Activated T-helper 9 cell treated with anti-CD3 and anti-CD28 coated beads, Interleukin-2, amount 50 U/mL, for 16 hours (primary cell): Measurements from ENCODE around the gene ATRX.
A peak's percentile ranks its signal among the peaks of the same experiment; 100 is the strongest.
"Not testable (repeated sequence)": the region's sequence is repeated elsewhere in the genome, so short reads cannot be mapped to it uniquely, and the experiment has no call there.

Experiments
- DNase-seq: peaks from one replicate; pipeline ENCODE4 v3.0.0-alpha.2; 2020; ENCODE audit warnings: low read depth

ATRX gene, protein sequence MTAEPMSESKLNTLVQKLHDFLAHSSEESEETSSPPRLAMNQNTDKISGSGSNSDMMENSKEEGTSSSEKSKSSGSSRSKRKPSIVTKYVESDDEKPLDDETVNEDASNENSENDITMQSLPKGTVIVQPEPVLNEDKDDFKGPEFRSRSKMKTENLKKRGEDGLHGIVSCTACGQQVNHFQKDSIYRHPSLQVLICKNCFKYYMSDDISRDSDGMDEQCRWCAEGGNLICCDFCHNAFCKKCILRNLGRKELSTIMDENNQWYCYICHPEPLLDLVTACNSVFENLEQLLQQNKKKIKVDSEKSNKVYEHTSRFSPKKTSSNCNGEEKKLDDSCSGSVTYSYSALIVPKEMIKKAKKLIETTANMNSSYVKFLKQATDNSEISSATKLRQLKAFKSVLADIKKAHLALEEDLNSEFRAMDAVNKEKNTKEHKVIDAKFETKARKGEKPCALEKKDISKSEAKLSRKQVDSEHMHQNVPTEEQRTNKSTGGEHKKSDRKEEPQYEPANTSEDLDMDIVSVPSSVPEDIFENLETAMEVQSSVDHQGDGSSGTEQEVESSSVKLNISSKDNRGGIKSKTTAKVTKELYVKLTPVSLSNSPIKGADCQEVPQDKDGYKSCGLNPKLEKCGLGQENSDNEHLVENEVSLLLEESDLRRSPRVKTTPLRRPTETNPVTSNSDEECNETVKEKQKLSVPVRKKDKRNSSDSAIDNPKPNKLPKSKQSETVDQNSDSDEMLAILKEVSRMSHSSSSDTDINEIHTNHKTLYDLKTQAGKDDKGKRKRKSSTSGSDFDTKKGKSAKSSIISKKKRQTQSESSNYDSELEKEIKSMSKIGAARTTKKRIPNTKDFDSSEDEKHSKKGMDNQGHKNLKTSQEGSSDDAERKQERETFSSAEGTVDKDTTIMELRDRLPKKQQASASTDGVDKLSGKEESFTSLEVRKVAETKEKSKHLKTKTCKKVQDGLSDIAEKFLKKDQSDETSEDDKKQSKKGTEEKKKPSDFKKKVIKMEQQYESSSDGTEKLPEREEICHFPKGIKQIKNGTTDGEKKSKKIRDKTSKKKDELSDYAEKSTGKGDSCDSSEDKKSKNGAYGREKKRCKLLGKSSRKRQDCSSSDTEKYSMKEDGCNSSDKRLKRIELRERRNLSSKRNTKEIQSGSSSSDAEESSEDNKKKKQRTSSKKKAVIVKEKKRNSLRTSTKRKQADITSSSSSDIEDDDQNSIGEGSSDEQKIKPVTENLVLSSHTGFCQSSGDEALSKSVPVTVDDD (N-terminal part only)

DNA sequence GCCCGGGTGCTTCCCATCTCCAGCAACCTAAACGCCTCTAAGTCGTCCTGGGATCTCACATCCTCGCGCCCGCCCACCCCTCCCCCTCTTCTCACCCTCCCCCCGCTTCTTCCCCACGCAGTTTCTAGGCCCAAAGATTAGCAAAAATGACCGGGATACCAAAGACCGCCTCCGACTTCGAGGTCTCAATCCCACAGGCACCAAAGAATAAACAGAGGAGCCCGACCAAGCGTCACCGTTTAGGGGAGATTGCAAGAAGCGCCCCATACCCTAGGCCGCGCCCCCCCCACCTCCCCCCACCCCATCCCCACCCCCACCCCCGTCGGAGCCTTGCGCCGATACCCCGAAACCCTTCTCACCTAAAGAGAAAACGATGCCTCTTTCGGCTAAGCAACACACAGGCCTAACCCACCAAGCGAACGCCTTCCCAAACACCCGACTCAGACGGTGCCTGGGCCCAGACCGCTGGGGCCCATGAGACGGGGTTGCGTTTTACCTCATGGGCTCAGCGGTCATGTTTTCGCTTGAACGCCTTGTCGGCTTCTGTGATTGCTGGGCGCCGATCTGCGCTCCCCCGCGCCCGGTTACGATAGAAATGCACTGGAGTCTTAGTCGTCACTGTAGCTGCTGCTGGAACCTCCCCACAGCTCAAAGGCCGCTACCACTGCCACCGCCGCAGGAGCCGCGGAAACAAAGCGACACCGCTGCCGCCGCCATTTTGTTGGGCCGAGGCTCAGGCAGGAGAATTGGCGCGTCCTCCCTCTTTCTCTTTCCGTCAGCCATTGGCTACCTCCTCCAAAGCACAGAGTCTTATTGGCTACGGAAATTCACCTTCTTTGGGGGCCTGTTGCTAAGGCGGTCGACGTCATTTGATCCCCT lies at the start of gene ATRX:
TSS of gene ATRX (minus strand) at position 731 of the 879 bp plus-strand sequence. CDS start at position 516, 215 bp downstream.
- peak; percentile 59 for DNase-seq

DNA sequence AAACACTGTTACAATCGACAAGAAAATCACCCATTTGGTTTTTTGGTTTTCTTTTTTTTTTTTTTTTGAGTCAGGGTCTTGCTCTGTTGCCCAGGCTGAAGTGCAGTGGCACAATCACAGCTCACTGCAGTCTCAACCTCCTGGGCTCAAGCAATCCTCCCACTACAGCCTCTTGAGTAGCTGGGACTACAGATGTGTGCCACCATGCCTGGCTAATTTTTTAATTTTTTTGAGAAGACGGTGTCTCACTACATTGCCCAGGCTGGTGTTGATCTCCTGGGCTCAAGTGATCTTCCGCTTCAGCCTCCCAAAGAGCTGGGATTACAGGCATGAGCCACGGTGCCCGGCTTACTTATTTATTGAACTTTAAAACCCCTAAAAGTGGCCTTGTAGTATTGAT lies 45.5 kb upstream of the ATRX start:
- not testable (repeated sequence) for DNase-seq

DNA sequence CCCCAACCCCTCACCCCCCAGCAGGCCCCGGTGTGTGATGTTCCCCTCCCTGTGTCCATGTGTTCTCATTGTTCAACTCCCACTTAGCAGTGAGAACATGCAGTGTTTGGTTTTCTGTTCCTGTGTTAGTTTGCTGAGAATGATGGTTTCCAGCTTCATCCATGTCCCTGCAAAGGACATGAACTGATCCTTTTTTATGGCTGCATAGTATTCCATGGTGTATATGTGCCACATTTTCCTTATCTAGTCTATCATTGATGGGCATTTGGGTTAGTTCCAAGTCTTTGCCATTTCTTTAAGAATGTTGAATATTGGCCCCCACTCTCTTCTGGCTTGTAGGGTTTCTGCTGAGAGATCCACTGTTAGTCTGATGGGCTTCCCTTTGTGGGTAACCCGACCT lies 36.0 kb upstream of the ATRX start:
- DNase-seq = not testable (repeated sequence)

DNA sequence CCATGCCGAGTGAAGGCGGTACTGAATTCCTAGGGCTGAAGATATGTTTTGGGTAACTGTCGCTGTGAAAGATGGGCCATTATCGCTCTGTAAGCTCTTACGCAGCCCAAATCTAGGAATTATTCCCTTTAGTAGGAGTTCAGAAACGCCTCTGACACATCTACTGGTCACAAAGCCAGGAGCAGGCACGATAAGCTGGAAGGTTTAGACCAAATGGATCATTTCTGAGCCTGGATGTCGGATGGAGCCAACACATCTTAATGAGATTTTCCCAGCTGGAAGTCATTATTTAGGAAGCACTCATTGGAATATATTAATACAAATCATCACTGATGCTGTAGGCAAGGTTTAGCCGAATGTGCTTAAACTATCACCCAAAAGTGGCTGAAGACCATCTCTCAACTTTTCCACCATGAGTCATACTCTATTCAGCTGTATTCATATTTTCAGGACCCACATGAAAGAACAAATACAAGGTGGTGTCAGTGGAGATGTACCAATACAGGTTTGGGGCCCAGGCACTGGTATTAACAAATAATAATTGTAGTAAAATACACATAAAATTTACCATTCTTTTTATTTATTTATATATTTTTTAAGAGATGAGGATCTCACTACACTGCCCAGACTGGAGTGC lies 34.2 kb upstream of the ATRX start:
- no peak for DNase-seq

GRCh38 chrX:77814210-77814609 lies 28.2 kb upstream of the ATRX start:
- no peak for DNase-seq

DNA sequence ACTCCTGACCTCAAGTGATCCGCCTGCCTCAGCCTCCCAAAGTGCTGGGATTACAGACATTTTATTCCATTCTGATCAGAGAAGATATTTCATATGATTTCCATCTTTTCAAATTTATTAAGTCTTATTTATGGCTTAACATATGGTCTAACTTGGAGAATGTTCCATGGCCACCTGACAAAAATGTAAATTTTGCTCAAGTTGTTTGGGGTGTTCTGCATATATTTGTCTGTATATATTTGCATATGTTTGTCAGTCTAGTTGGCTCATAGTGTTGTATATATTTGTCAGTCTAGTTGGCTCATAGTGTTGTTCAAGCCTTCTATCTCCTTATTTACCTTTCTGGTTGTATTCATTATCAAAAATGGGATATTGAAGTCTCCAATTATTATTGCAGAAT lies 16.2 kb upstream of the ATRX start:
- DNase-seq = no peak

GRCh38 chrX:77795124-77795523 lies 9.1 kb upstream of the ATRX start:
- no peak for DNase-seq

- no peak for DNase-seq
These were observed 7.9 kb upstream of the ATRX start for GRCh38 chrX:77793946-77794345.

GRCh38 chrX:77788050-77788449 lies 2.0 kb upstream of the ATRX start:
- DNase-seq = no peak

DNA sequence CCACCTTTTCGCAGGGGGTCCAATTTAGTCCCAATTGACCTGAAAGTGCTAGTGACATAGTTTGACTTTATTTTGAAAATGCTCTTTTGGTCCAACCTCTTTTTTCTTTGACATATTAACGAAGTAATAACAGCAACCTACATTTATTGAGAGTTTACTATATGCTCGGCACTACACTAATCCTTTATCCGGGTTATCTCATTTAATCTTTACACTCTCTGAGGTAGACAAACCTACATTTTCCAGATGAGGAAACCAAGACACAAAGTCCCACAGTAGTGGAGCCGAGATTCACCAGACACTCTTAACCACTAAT lies 307 bp upstream of the ATRX start:
- no peak for DNase-seq

DNA sequence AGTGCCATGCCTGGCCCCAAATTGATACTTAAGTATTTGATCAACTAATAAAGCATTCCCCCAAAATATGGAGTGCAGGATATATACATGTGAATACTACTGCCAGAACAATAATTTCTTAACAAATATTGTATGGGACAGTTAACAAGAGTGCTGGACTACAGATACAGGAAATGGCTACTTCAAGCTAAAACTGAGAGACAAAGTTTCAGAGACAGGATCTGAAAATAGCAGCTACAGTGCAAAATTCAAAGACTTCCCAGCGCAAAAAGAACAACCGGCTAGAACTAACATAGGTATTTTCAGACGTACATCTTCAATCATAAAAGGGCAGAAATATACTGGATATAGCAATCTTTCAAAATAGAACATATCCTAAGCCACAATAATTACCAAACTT lies 6.3 kb downstream of the ATRX start:
- no peak for DNase-seq

DNA sequence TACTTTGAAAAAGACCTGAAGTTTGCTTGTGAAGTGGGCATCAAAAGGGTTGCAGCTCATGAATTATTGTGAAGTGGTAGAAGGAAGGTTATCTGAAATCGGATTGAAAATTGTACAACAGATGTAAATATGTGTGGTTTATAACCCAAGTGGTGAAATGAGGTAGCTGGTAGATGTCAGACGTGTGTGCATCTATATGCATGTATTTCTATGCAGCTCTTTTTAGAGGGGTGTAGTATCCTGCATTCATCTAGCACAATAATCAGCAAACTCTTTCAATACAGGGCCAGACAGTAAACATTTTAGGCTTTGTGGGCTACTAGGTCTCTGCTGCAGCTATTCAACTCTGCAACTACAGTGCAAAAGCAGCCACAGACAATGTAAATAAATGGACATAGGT lies 9.4 kb downstream of the ATRX start:
- DNase-seq = no peak

DNA sequence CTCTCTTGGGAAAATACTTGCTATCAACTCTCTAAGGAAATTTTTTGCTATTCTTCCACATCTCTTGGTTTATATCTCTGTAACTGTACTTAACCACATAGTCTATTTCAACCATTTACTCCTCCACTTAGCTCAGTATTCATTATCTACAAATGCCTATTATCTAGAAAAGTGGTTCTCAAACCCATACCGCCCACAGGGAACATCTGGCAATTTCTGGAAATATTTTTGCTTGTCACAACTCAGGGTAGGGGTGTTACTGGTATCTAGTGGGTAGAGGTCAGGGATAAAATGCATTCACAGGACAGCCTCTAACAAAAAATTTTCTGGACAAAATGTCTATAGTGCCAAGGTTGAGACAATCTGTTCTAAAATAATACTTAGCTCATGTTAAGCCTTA lies 14.4 kb downstream of the ATRX start:
- no peak for DNase-seq

- DNase-seq = no peak
These were observed 17.2 kb downstream of the ATRX start for GRCh38 chrX:77768787-77769186.

- not testable (repeated sequence) for DNase-seq
These were observed 19.8 kb downstream of the ATRX start for GRCh38 chrX:77766212-77766611.

DNA sequence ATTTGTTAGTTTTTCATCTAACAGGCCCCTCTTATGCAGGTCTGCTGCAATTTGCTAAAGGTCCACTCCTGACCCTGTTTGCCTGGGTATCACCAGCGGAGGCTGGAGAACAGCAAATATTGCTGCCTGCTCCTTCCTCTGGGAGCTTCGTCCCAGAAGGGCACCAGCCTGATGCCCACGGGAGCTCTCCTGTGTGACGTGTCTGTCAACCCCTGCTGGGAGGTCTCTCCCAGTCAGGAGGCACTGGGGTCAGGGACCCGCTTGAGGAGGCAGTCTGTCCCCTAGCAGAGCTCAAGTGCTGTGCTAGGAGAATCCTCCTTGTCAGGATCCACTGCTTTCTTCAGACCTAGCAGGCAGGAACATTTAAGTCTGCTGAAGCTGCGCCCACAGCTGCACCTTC lies 30.5 kb downstream of the ATRX start:
- DNase-seq = no peak

GRCh38 chrX:77753942-77754341 lies 32.1 kb downstream of the ATRX start:
- DNase-seq = not testable (repeated sequence)

DNA sequence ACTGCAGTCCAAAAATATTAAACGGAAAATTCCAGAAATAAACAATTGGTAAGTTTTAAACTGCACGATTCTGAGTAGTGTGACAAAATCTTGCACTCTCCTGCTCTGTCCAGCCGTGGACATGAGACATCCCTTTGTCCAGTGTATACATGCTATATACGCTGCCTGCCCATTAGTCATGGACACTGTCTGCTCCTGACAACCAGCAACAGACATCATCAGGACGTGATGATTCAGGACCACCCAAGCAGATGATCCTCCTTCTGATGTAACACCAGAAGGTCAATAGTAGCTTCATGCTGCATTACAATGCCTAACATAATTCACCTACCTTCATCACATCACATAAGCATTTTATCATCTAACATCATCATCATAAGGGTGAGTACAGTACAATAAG lies 36.3 kb downstream of the ATRX start:
- DNase-seq = no peak

- no peak for DNase-seq
These were observed 42.3 kb downstream of the ATRX start for GRCh38 chrX:77743720-77744119.

DNA sequence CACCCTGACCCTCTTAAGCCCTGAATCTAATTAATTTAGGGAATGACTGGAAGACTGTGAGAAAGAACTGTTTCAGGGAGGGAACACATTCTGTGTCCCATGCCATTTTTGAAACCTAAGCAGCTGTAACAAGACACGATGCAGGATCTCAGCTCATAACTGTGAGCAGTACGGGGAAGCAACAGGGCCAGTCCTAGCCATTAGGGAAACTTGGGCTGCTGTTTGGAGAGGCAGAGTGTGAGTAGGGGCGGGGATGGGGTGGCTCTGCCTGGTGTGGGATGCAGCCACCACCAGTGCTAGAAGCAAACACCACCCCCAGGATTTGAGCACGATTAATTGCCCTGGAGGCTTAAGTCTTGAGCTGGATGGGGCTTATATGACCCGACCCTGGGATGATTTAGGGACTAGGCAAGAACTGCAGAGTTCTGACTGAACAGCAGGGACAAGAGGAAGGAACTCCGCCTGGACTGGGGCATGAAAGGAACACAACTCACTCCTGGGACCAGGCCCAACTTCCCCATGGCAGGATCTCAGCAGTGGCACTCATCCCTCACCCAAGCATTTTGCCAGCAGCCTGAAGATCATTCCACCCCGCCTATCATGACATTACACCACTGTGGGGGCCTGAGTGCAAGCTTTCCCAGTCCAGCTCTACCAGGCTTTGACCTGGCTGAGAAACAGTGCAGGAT lies 43.1 kb downstream of the ATRX start:
- no peak for DNase-seq
